GM23338 (cell line): ENCODE measurements around the gene WARS2. TPM values are rescaled to one million over a fixed set of nuclear protein-coding genes. Genes with fewer than 3 reads are reported as not detected.

ENCODE experiments used
- ATAC-seq: fragments of 200-7000 bp; cut with Tn5 transposase; 3 replicates; pipeline ENCODE4 v1.9.1; 2020
- DNase-seq: peaks from one replicate; pipeline ENCODE4 v3.0.0-alpha.2; 2015; ENCODE audit warnings: low spot score
- H2AFZ ChIP-seq: fragments of 200-600 bp; sonication (generic); 2 replicates; pipeline ENCODE4 v1.8.0; 2016; ENCODE audit warnings: antibody characterized with exemption, mild to moderate bottlenecking, moderate library complexity
- H3F3A ChIP-seq: fragments of 200-600 bp; sonication (generic); replicated peaks from 2 replicates; pipeline ENCODE4 v1.8.0; 2017; ENCODE audit warnings: antibody characterized with exemption, mixed run types, low read depth
- H3K27ac ChIP-seq: fragments of 200-600 bp; sonication (generic); 2 replicates; pipeline ENCODE4 v1.6.1; 2016; ENCODE audit warnings: low read depth
- H3K27me3 ChIP-seq: fragments of 200-600 bp; sonication (generic); 2 replicates; pipeline ENCODE4 v1.8.0; 2016; ENCODE audit warnings: mild to moderate bottlenecking, mixed run types, moderate library complexity; ENCODE audit not compliant: insufficient read depth
- H3K36me3 ChIP-seq: fragments of 200-600 bp; sonication (generic); 2 replicates; pipeline ENCODE4 v1.8.0; 2016; ENCODE audit warnings: mild to moderate bottlenecking; ENCODE audit not compliant: insufficient read depth
- H3K4me1 ChIP-seq: fragments of 200-600 bp; sonication (generic); 2 replicates; pipeline ENCODE4 v1.8.0; 2016; ENCODE audit warnings: mild to moderate bottlenecking, moderate library complexity; ENCODE audit not compliant: insufficient read depth
- H3K4me2 ChIP-seq: fragments of 200-600 bp; sonication (generic); 2 replicates; pipeline ENCODE4 v1.7.1; 2017; ENCODE audit warnings: mixed run types
- H3K4me3 ChIP-seq: fragments of 200-600 bp; sonication (generic); 2 replicates; pipeline ENCODE4 v1.6.1; 2016; ENCODE audit warnings: mixed run types
- H3K79me2 ChIP-seq: fragments of 200-600 bp; sonication (generic); replicated peaks from 2 replicates; pipeline ENCODE4 v1.8.0; 2017; ENCODE audit warnings: mild to moderate bottlenecking; ENCODE audit not compliant: insufficient read depth
- H3K9me2 ChIP-seq: fragments of 200-600 bp; sonication (generic); 2 replicates; pipeline ENCODE4 v1.8.0; 2017; ENCODE audit not compliant: insufficient read depth
- H4K20me1 ChIP-seq: fragments of 200-600 bp; sonication (generic); replicated peaks from 2 replicates; pipeline ENCODE4 v1.8.0; 2017; ENCODE audit warnings: mild to moderate bottlenecking; ENCODE audit not compliant: insufficient read depth
- H3K27ac Mint-ChIP-seq: 2 replicates; pipeline ENCODE4 v1.8.0; 2020; ENCODE audit warnings: inconsistent platforms, mild to moderate bottlenecking, moderate library complexity, mixed read lengths
- H3K27me3 Mint-ChIP-seq: 3 replicates; pipeline ENCODE4 v1.8.0; 2022; ENCODE audit warnings: low read depth, mild to moderate bottlenecking, moderate library complexity, mixed read lengths, inconsistent platforms; ENCODE audit not compliant: insufficient read depth, poor library complexity
- H3K36me3 Mint-ChIP-seq: 3 replicates; pipeline ENCODE4 v1.8.0; 2021; ENCODE audit warnings: low read depth, mild to moderate bottlenecking, inconsistent platforms, moderate library complexity, mixed read lengths
- H3K4me1 Mint-ChIP-seq: 3 replicates; pipeline ENCODE4 v1.8.0; 2020; ENCODE audit warnings: mild to moderate bottlenecking, inconsistent platforms, mixed read lengths
- H3K4me3 Mint-ChIP-seq: 3 replicates; pipeline ENCODE4 v1.8.0; 2021; ENCODE audit warnings: moderate library complexity, mild to moderate bottlenecking, inconsistent platforms, mixed read lengths
- H3K9me3 Mint-ChIP-seq: 3 replicates; pipeline ENCODE4 v1.8.0; 2020; ENCODE audit warnings: moderate library complexity, mild to moderate bottlenecking, inconsistent platforms, mixed read lengths
- CREB1 ChIP-seq: fragments of 250-450 bp; sonication (Bioruptor Pico); IDR thresholded peaks from 2 replicates; pipeline ENCODE4 v1.5.0; 2020; ENCODE audit warnings: low read depth, mild to moderate bottlenecking, moderate library complexity
- CTCF ChIP-seq, 2 experiments: fragments of 200-600 bp in 1 of 2; sonication (generic) in 1 of 2; conservative IDR thresholded peaks; 2 replicates each; pipeline versions ENCODE4 v1.5.1 to v1.6.1; 2016 to 2017; ENCODE audit warnings: antibody characterized with exemption in 2 of 2, low read depth in 2 of 2, mild to moderate bottlenecking in 2 of 2, moderate library complexity in 1 of 2
- ETS1 ChIP-seq: IDR thresholded peaks from 2 replicates; pipeline ENCODE4 v1.6.1; 2016; ENCODE audit warnings: antibody characterized with exemption
- EZH2 ChIP-seq: fragments of 200-600 bp; sonication (generic); IDR thresholded peaks from one replicate; pipeline ENCODE4 v1.8.0; 2017; ENCODE audit warnings: antibody characterized with exemption, mild to moderate bottlenecking, low read depth; ENCODE audit not compliant: unreplicated experiment
- EZH2phosphoT487 ChIP-seq: fragments of 200-600 bp; sonication (generic); IDR thresholded peaks from one replicate; pipeline ENCODE4 v1.8.1; 2018; ENCODE audit warnings: antibody characterized with exemption; ENCODE audit not compliant: unreplicated experiment
- JUNB ChIP-seq: IDR thresholded peaks from one replicate; pipeline ENCODE4 v1.6.1; 2016; ENCODE audit warnings: antibody characterized with exemption; ENCODE audit not compliant: unreplicated experiment
- NANOG ChIP-seq: IDR thresholded peaks from 2 replicates; pipeline ENCODE4 v1.6.1; 2016; ENCODE audit warnings: antibody characterized with exemption, borderline replicate concordance
- POLR2AphosphoS5 ChIP-seq: IDR thresholded peaks from 2 replicates; pipeline ENCODE4 v1.6.1; 2016; ENCODE audit warnings: antibody characterized with exemption, low read depth
- REST ChIP-seq: IDR thresholded peaks from one replicate; pipeline ENCODE4 v1.6.1; 2018; ENCODE audit warnings: antibody characterized with exemption; ENCODE audit not compliant: unreplicated experiment
- STAT1 ChIP-seq: IDR thresholded peaks from one replicate; pipeline ENCODE4 v1.6.1; 2016; ENCODE audit warnings: antibody characterized with exemption; ENCODE audit not compliant: unreplicated experiment
- ZNF114 ChIP-seq: fragments of 250-450 bp; sonication (Bioruptor Pico); IDR thresholded peaks from 2 replicates; pipeline ENCODE4 v1.5.0; 2020; ENCODE audit warnings: mild to moderate bottlenecking, moderate library complexity
- ZNF331 ChIP-seq: fragments of 250-450 bp; sonication (Bioruptor Pico); IDR thresholded peaks from 2 replicates; pipeline ENCODE4 v1.5.0; 2020; ENCODE audit warnings: low read depth, mild to moderate bottlenecking, moderate library complexity
- ZNF462 ChIP-seq: fragments of 250-450 bp; sonication (Bioruptor Pico); IDR thresholded peaks from 2 replicates; pipeline ENCODE4 v1.5.0; 2020; ENCODE audit warnings: mild to moderate bottlenecking, moderate library complexity
- polyA plus RNA-seq: library from polyadenylated mRNA; unstranded; fragments of >200 nt; fragmentation: Nextera tagmentation; extraction: Ambion mirVana; gene quantifications from 2 replicates; pipeline ENCODE4 v1.2.1, GENCODE V29; 2016
- total RNA-seq: library from RNA; depleted of rRNA; stranded (reverse); fragments of >200 nt; shearing (Covaris generic); gene quantifications from 2 replicates; pipeline ENCODE4 v1.2.3, GENCODE V29; 2014

WARS2 gene
- total and polyA plus RNA-seq, 2 experiments from 2014 or later = 6.4 to 12.6 TPM

- Mint-ChIP-seq H3K27ac (no peak overlapping the region), H3K4me1 (peaks cover 3% of the 10 kb centered on the region; the same call in 2 of the 3 replicates), H3K27me3 (no peaks in the 10 kb centered on the region), H3K36me3 (peaks cover 3% of the 10 kb centered on the region; the same call in 1 of the 3 replicates), H3K9me3 (no peaks in the 10 kb centered on the region), H3K4me3 (no peak overlapping the region)
- Histone ChIP-seq H3K27me3 (no peaks in the 10 kb centered on the region), H3K36me3 (no peaks in the 10 kb centered on the region), H3K4me3 (no peak overlapping the region), H3K4me2 (no peak overlapping the region), H3K79me2 (peaks cover 19% of the 10 kb centered on the region), H4K20me1 (no peaks in the 10 kb centered on the region), H3K27ac (no peak overlapping the region), H3K9me2 (no peaks in the 10 kb centered on the region), H2AFZ (no peak overlapping the region), H3K4me1 (0 out of 2 replicates have a peak, but pooled peaks cover 7% of the 10 kb centered on the region), H3F3A (peaks cover 5% of the 10 kb centered on the region; the same call in 1 of the 2 replicates)
- ATAC-seq (no peak), DNase-seq (no peak)
- TF ChIP-seq ZNF114 (no peak), ETS1 (no peak), EZH2phosphoT487 (no peak), EZH2 (no peak), STAT1 (no peak), JUNB (no peak), ZNF462 (CRISPR knock-in tag) (no peak), CTCF (conservative IDR thresholded peaks at IDR 0.05; ENCODE audit: low read depth in 2 of 2) (no peak), ZNF331 (CRISPR knock-in tag) (no peak), REST (no peak), CREB1 (no peak), POLR2AphosphoS5 (no peak), NANOG (no peak)
Measured at GRCh38 chr1:119136401-119136800, 4.1 kb downstream of the WARS2 start.
